Adipocyte (in vitro differentiated cells): ENCODE measurements around the gene SUPT20HL1.
A peak's percentile ranks its signal among the peaks of the same experiment; 100 is the strongest.
"Not testable (repeated sequence)": the region's sequence is repeated elsewhere in the genome, so short reads cannot be mapped to it uniquely, and the experiment has no call there.

Experiments used
- DNase-seq: peaks from one replicate; pipeline ENCODE4 v3.0.0-alpha.2; 2015; ENCODE audit warnings: low read depth
- H3K27me3 ChIP-seq: replicated peaks from 2 replicates; pipeline ENCODE4 v1.7.0; 2013; ENCODE audit warnings: mild to moderate bottlenecking, low read length, moderate library complexity; ENCODE audit not compliant: control insufficient read depth, insufficient read depth
- H3K36me3 ChIP-seq: 2 replicates; pipeline ENCODE4 v1.7.0; 2013; ENCODE audit warnings: low read length, mild to moderate bottlenecking, moderate library complexity; ENCODE audit not compliant: control insufficient read depth, insufficient read depth, severe bottlenecking
- H3K4me1 ChIP-seq: 2 replicates; pipeline ENCODE4 v1.7.0; 2013; ENCODE audit warnings: mild to moderate bottlenecking, low read length, moderate library complexity; ENCODE audit not compliant: control insufficient read depth, insufficient read depth
- H3K4me3 ChIP-seq: 2 replicates; pipeline ENCODE4 v1.7.0; 2013; ENCODE audit warnings: mild to moderate bottlenecking, low read length, moderate library complexity
- H3K9ac ChIP-seq: 2 replicates; pipeline ENCODE4 v1.7.0; 2013; ENCODE audit warnings: mild to moderate bottlenecking, low read length, moderate library complexity
- H3K9me3 ChIP-seq: 2 replicates; pipeline ENCODE4 v1.7.0; 2013; ENCODE audit warnings: mild to moderate bottlenecking, low read length, moderate library complexity; ENCODE audit not compliant: control insufficient read depth

The SUPT20HL1 gene

GRCh38 chrX:24377911-24378468, 17.6 kb downstream of the SUPT20HL1 start:
- Histone ChIP-seq H3K4me1 (no peaks in the 10 kb centered on the region), H3K27me3 (peaks cover 12% of the 10 kb centered on the region), H3K36me3 (no peaks in the 10 kb centered on the region), H3K4me3 (no peak overlapping the region), H3K9ac (no peak overlapping the region), H3K9me3 (no peaks in the 10 kb centered on the region)
- DNase-seq = no peak

- H3K9ac ChIP-seq = no peak overlapping the region
- H3K36me3 ChIP-seq = no peaks in the 10 kb centered on the region
- H3K9me3 ChIP-seq = no peaks in the 10 kb centered on the region
- H3K27me3 ChIP-seq = peaks cover 12% of the 10 kb centered on the region
- no peaks in the 10 kb centered on the region for H3K4me1 ChIP-seq
- no peak for DNase-seq
- H3K4me3 ChIP-seq = no peak overlapping the region
Measured at GRCh38 chrX:24378706-24379105, 18.3 kb downstream of the SUPT20HL1 start.

- H3K36me3 ChIP-seq = no peaks in the 10 kb centered on the region
Measured at GRCh38 chrX:24380262-24381187, 20.1 kb downstream of the SUPT20HL1 start.

GRCh38 chrX:24382315-24382714, 21.9 kb downstream of the SUPT20HL1 start:
- not testable (repeated sequence) for H3K4me1 ChIP-seq, DNase-seq, H3K9ac ChIP-seq, H3K9me3 ChIP-seq, H3K4me3 ChIP-seq, H3K36me3 ChIP-seq
- H3K27me3 ChIP-seq = peaks cover 33% of the 10 kb centered on the region

More at GRCh38 chrX:24380262-24381187, 20.1 kb downstream of the SUPT20HL1 start:
- H3K4me1 ChIP-seq = no peaks in the 10 kb centered on the region
- H3K27me3 ChIP-seq = peaks cover 24% of the 10 kb centered on the region
- H3K9ac ChIP-seq = no peak overlapping the region
- H3K9me3 ChIP-seq = no peaks in the 10 kb centered on the region
- H3K4me3 ChIP-seq = no peak overlapping the region
- DNase-seq = no peak

- Histone ChIP-seq H3K9ac (no peak overlapping the region), H3K36me3 (no peaks in the 10 kb centered on the region), H3K4me3 (no peak overlapping the region), H3K9me3 (peaks cover 7% of the 10 kb centered on the region), H3K4me1 (no peaks in the 10 kb centered on the region), H3K27me3 (peaks cover 47% of the 10 kb centered on the region)
- DNase-seq = no peak
Measured at GRCh38 chrX:24387724-24388123, 27.3 kb downstream of the SUPT20HL1 start.

GRCh38 chrX:24391389-24391788, 30.9 kb downstream of the SUPT20HL1 start:
- Histone ChIP-seq H3K36me3 (no peaks in the 10 kb centered on the region), H3K9ac (no peak overlapping the region), H3K9me3 (no peaks in the 10 kb centered on the region), H3K27me3 (peaks cover 41% of the 10 kb centered on the region), H3K4me1 (peaks cover 6% of the 10 kb centered on the region), H3K4me3 (no peak overlapping the region)
- DNase-seq = no peak

GRCh38 chrX:24391843-24392242, 31.4 kb downstream of the SUPT20HL1 start:
- no peak for DNase-seq
- Histone ChIP-seq H3K27me3 (peaks cover 40% of the 10 kb centered on the region), H3K9ac (no peak overlapping the region)

GRCh38 chrX:24392709-24393108, 32.3 kb downstream of the SUPT20HL1 start:
- H3K4me3 ChIP-seq = no peak overlapping the region
- H3K4me1 ChIP-seq = peaks cover 16% of the 10 kb centered on the region
- peak; percentile 6 for DNase-seq
- no peaks in the 10 kb centered on the region for H3K9me3 ChIP-seq
- H3K27me3 ChIP-seq = peaks cover 36% of the 10 kb centered on the region
- no peak overlapping the region for H3K9ac ChIP-seq
- no peaks in the 10 kb centered on the region for H3K36me3 ChIP-seq

More at GRCh38 chrX:24391843-24392242, 31.4 kb downstream of the SUPT20HL1 start:
- peaks cover 8% of the 10 kb centered on the region for H3K4me1 ChIP-seq
- no peaks in the 10 kb centered on the region for H3K9me3 ChIP-seq
- H3K36me3 ChIP-seq = no peaks in the 10 kb centered on the region
- no peak overlapping the region for H3K4me3 ChIP-seq

GRCh38 chrX:24395775-24396174, 35.3 kb downstream of the SUPT20HL1 start:
- no peaks in the 10 kb centered on the region for H3K36me3 ChIP-seq
- no peak overlapping the region for H3K4me3 ChIP-seq
- peak; percentile 88 for DNase-seq
- H3K27me3 ChIP-seq = peaks cover 27% of the 10 kb centered on the region
- no peaks in the 10 kb centered on the region for H3K9me3 ChIP-seq
- H3K4me1 ChIP-seq = peaks cover 17% of the 10 kb centered on the region
- no peak overlapping the region for H3K9ac ChIP-seq

GRCh38 chrX:24396236-24396930, 35.9 kb downstream of the SUPT20HL1 start:
- H3K27me3 ChIP-seq = peaks cover 27% of the 10 kb centered on the region
- peaks cover 17% of the 10 kb centered on the region for H3K4me1 ChIP-seq
- DNase-seq = peak; percentile 72

GRCh38 chrX:24396931-24397279, 36.5 kb downstream of the SUPT20HL1 start:
- no peaks in the 10 kb centered on the region for H3K9me3 ChIP-seq

More at GRCh38 chrX:24396236-24396930, 35.9 kb downstream of the SUPT20HL1 start:
- Histone ChIP-seq H3K9me3 (no peaks in the 10 kb centered on the region), H3K36me3 (no peaks in the 10 kb centered on the region), H3K9ac (no peak overlapping the region), H3K4me3 (no peak overlapping the region)

More at GRCh38 chrX:24396931-24397279, 36.5 kb downstream of the SUPT20HL1 start:
- Histone ChIP-seq H3K4me3 (no peak overlapping the region), H3K27me3 (peaks cover 27% of the 10 kb centered on the region), H3K36me3 (no peaks in the 10 kb centered on the region), H3K9ac (no peak overlapping the region), H3K4me1 (peaks cover 17% of the 10 kb centered on the region)
- peak; percentile 65 for DNase-seq
